GM21825 (cell line): ENCODE data around the gene CGA.

Experiments used
- ATAC-seq: cut with Tn5 transposase; IDR thresholded peaks from one replicate; pipeline ENCODE4 v1.9.1; 2021; ENCODE audit warnings: mild to moderate bottlenecking, moderate library complexity; ENCODE audit not compliant: unreplicated experiment

The CGA gene

GRCh38 chr6:87089135-87089534 is 5.8 kb downstream of the CGA start:
- ATAC-seq: no peak

- ATAC-seq: no peak
These were observed 6.8 kb downstream of the CGA start for GRCh38 chr6:87088076-87088475.

GRCh38 chr6:87082160-87082721 is 12.7 kb downstream of the CGA start:
- ATAC-seq: no peak

GRCh38 chr6:87078983-87079616 is 15.8 kb downstream of the CGA start:
- peak; percentile 51 for ATAC-seq

GRCh38 chr6:87075168-87075567 is 19.7 kb downstream of the CGA start:
- ATAC-seq: no peak

- peak; percentile 48 for ATAC-seq
These were observed 20.7 kb downstream of the CGA start for GRCh38 chr6:87074101-87074621.

GRCh38 chr6:87071683-87072082 is 23.2 kb downstream of the CGA start:
- peak; percentile 46 for ATAC-seq

- no peak for ATAC-seq
These were observed 24.2 kb downstream of the CGA start for GRCh38 chr6:87070741-87071140.

GRCh38 chr6:87068795-87069194 is 26.1 kb downstream of the CGA start:
- ATAC-seq: no peak

- no peak for ATAC-seq
These were observed 28.2 kb downstream of the CGA start for GRCh38 chr6:87066449-87067333.

GRCh38 chr6:87065117-87065516 is 29.8 kb downstream of the CGA start:
- ATAC-seq: no peak

GRCh38 chr6:87059943-87060342 is 35.0 kb downstream of the CGA start:
- no peak for ATAC-seq

- ATAC-seq: peak; percentile 36
These were observed 40.6 kb downstream of the CGA start for GRCh38 chr6:87054143-87054833.

GRCh38 chr6:87053312-87053711 is 41.6 kb downstream of the CGA start:
- ATAC-seq: no peak

- ATAC-seq: no peak
These were observed 45.1 kb downstream of the CGA start for GRCh38 chr6:87049779-87050178.

- no peak for ATAC-seq
These were observed 49.3 kb downstream of the CGA start for GRCh38 chr6:87045521-87046075.

- ATAC-seq: no peak
These were observed 54.2 kb downstream of the CGA start for GRCh38 chr6:87040729-87041128.
